Naive thymus-derived CD4-positive, alpha-beta T cell (primary cell): ENCODE results near the gene MCTP2. TPM values are rescaled to one million over a fixed set of nuclear protein-coding genes. Genes with fewer than 3 reads are reported as not detected.

Experiments used
- ATAC-seq: fragments of 150-1000 bp; cut with Tn5 transposase; 2 replicates; pipeline ENCODE4 v1.10.0; 2021; ENCODE audit warnings: mild to moderate bottlenecking, moderate library complexity
- CTCF ChIA-PET: fragments of 350-600 bp; sonication (Branson Sonifier 250); formaldehyde crosslinking; loops from one replicate; lab custom pipeline; 2021; ENCODE audit warnings: antibody characterized with exemption; lab: Charles Lee
- POLR2A ChIA-PET: fragments of 350-600 bp; sonication (Branson Sonifier 250); formaldehyde crosslinking; loops from one replicate; lab custom pipeline; 2021; ENCODE audit warnings: antibody characterized with exemption, inconsistent platforms; lab: Charles Lee
- DNase-seq, 9 donors: peaks; one replicate each; pipeline versions ENCODE4 v3.0.0 to v3.0.0-alpha.2; 2020 to 2022; ENCODE audit warnings: mixed read lengths in 1 of 9
- H3K27ac ChIP-seq: one replicate; pipeline ENCODE4 v1.7.0; 2013; ENCODE audit warnings: mild to moderate bottlenecking, low read depth, low read length, moderate library complexity
- H3K27me3 ChIP-seq, 2 donors: one replicate each; pipeline ENCODE4 v1.7.0; 2013; ENCODE audit warnings: low read length in 2 of 2, mild to moderate bottlenecking in 2 of 2, moderate library complexity in 2 of 2; ENCODE audit not compliant: control insufficient read depth in 2 of 2, insufficient read depth in 2 of 2
- H3K36me3 ChIP-seq, 3 experiments: 1 replicate in 2 of 3; 2 replicates in 1 of 3; pipeline ENCODE4 v1.7.0; 2013; ENCODE audit warnings: low read length in 3 of 3, mild to moderate bottlenecking in 3 of 3, moderate library complexity in 1 of 3; ENCODE audit not compliant: insufficient read depth in 3 of 3, control insufficient read depth in 2 of 3
- H3K4me1 ChIP-seq, 2 donors: one replicate each; pipeline ENCODE4 v1.7.0; 2013; ENCODE audit warnings: low read length in 2 of 2, mild to moderate bottlenecking in 2 of 2, moderate library complexity in 1 of 2; ENCODE audit not compliant: control insufficient read depth in 2 of 2, insufficient read depth in 2 of 2
- H3K4me3 ChIP-seq: 2 replicates; pipeline ENCODE4 v1.7.0; 2013; ENCODE audit warnings: mild to moderate bottlenecking, low read length
- H3K9me3 ChIP-seq, 3 experiments: 1 replicate in 2 of 3; 2 replicates in 1 of 3; pipeline ENCODE4 v1.7.0; 2013; ENCODE audit warnings: low read length in 3 of 3; ENCODE audit not compliant: control insufficient read depth in 2 of 3
- H3K27ac Mint-ChIP-seq, 9 donors: one replicate each; pipeline ENCODE4 v1.8.0; 2020 to 2022; ENCODE audit warnings: mixed read lengths in 9 of 9, mild to moderate bottlenecking in 8 of 9, moderate library complexity in 5 of 9, inconsistent platforms in 2 of 9
- H3K27me3 Mint-ChIP-seq, 5 donors: one replicate each; pipeline ENCODE4 v1.8.0; 2021 to 2022; ENCODE audit warnings: mixed read lengths in 5 of 5, mild to moderate bottlenecking in 1 of 5
- H3K36me3 Mint-ChIP-seq, 5 donors: one replicate each; pipeline ENCODE4 v1.8.0; 2020 to 2022; ENCODE audit warnings: mixed read lengths in 5 of 5, mild to moderate bottlenecking in 3 of 5, inconsistent platforms in 1 of 5
- H3K4me1 Mint-ChIP-seq, 7 donors: one replicate each; pipeline ENCODE4 v1.8.0; 2020 to 2022; ENCODE audit warnings: mixed read lengths in 7 of 7, mild to moderate bottlenecking in 3 of 7, inconsistent platforms in 1 of 7
- H3K4me3 Mint-ChIP-seq, 10 donors: one replicate each; pipeline ENCODE4 v1.8.0; 2020 to 2022; ENCODE audit warnings: mild to moderate bottlenecking in 10 of 10, mixed read lengths in 10 of 10, moderate library complexity in 6 of 10, inconsistent platforms in 2 of 10
- H3K9me3 Mint-ChIP-seq, 11 donors: one replicate each; pipeline ENCODE4 v1.8.0; 2020 to 2022; ENCODE audit warnings: mixed read lengths in 11 of 11, mild to moderate bottlenecking in 4 of 11, inconsistent platforms in 1 of 11, moderate library complexity in 1 of 11
- intact Hi-C, 2 donors: fragments of 100-400 bp; cut with micrococcal nuclease; formaldehyde crosslinking; loops; one replicate each; pipeline ENCODE4 v1.15.1; 2023
- polyA plus RNA-seq, 2 donors: library from polyadenylated mRNA; unstranded; fragments of 300-500 nt; fragmentation: Illumina TruSeq; gene quantifications; one replicate each; pipeline ENCODE4 v1.2.3, GENCODE V29; 2021
- total RNA-seq, 6 experiments: library from RNA in 5 of 6; stranded (reverse) in 5 of 6; gene quantifications; 1 replicate in 5 of 6; 2 replicates in 1 of 6; pipeline ENCODE4 v1.2.3 and lab custom pipeline; 2021 to 2026

Gene MCTP2
- total and polyA plus RNA-seq, 7 experiments from 2014 or later, result 1.9 to 44.5 (median 17.0) TPM

DNA sequence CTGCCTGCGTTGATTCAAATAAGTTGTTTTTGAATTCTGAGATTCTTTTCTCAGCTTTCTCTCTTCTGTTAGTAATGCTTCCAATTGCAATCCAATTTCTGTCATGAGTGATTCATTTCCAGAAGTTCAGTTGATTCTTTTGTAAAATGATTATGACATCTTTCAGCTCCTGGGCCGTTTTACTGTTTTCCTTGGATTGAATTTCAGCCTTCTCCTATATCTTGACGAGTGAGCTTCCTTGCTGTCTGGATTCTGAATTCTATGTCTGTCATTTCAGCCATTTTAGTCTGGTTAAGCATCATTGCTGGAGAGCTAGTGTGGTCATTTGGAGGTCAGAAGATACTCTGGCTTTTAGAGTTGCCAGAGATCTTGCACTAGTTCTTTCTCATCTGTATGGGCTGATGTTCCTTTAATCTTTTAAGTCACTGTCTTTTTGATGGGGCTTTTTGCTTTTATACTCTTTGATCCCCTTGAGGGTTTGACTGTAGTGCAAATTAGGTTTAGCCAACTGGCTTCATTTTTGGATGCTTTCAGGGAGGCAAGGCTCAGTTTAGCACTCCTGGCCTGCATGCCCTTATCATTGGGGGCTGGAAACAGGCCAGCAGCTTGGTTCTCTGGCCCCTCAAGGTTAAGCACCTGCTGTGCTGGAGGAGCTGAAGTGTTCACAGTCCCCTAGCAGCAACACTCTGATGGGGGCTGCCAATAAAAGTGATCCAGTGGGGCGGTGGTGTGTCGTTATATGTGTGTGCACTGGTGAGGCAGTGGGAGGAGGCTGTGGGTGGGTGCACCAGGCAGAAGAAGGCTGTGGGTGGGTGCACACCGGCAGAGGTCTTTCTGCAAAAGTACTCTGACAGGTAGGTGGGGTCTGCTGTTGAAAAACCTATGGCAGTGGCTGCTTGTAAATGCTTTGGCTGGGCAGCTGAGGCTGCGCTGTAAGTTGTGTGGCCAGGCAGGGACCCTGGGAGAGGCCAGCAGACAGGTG is 51.2 kb downstream of the MCTP2 start:
- H3K9me3 Mint-ChIP-seq, result peaks cover 0 to 24% (median 16%) of the 10 kb centered on the region in 11 donors
- no peaks in the 10 kb centered on the region for H3K27me3 Mint-ChIP-seq
- no peak overlapping the region for H3K4me3 Mint-ChIP-seq
- Histone ChIP-seq H3K27ac (no peak overlapping the region), H3K4me1 (peaks cover 0 to 3% of the 10 kb centered on the region in 2 donors), H3K4me3 (no peak overlapping the region), H3K9me3 (no peaks in the 10 kb centered on the region), H3K36me3 (no peaks in the 10 kb centered on the region), H3K27me3 (no peaks in the 10 kb centered on the region)
- H3K27ac Mint-ChIP-seq, result no peak overlapping the region
- ATAC-seq (no peak), DNase-seq (no peak)
- H3K36me3 Mint-ChIP-seq, result peaks cover 27 to 56% (median 46%) of the 10 kb centered on the region in 5 donors
- ChIA-PET POLR2A (no interaction called here), CTCF (interaction anchor here (1.0 kb wide), 1 partner anchor 118 kb away, joined by 3 read pairs; no protein-coding TSS in a partner anchor)
- intact Hi-C loops, result no loop called here
- H3K4me1 Mint-ChIP-seq, result peaks cover 3 to 62% (median 24%) of the 10 kb centered on the region in 7 donors

DNA sequence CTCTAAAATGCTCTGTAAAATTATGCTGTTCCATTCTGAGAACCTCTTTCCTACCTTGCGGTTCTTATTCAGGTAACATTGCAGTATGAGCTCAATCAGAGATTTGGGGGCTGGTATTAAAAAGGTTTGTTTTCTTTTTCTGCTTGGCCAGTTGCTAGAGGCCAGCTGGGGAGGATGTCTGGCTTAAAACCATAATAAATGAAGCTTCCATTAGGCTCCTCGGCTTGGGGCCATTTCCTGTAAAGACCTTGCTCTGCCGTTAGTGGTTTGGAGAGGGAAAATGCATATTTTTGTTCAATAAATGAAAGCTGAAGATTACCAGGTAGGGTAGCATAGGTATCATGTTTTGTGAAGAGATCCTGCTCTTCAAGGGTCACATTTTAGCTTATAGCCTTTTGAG is 55.2 kb downstream of the MCTP2 start:
- Histone ChIP-seq H3K9me3 (no peaks in the 10 kb centered on the region), H3K27me3 (no peaks in the 10 kb centered on the region), H3K4me1 (peaks cover 0 to 19% of the 10 kb centered on the region in 2 donors), H3K4me3 (no peak overlapping the region), H3K27ac (no peak overlapping the region), H3K36me3 (no peaks in the 10 kb centered on the region)
- peaks cover 10 to 45% (median 25%) of the 10 kb centered on the region in 5 donors for H3K36me3 Mint-ChIP-seq
- no peaks in the 10 kb centered on the region for H3K27me3 Mint-ChIP-seq
- DNase-seq (no peak), ATAC-seq (no peak)
- H3K4me3 Mint-ChIP-seq, result peak overlapping the region in 1 of 10 donors; percentile 46
- H3K9me3 Mint-ChIP-seq, result peaks cover 0 to 19% (median 7%) of the 10 kb centered on the region in 11 donors
- ChIA-PET POLR2A (no interaction called here), CTCF (interaction anchor here (0.8 kb wide), 1 partner anchor 9 kb away, joined by 3 read pairs; no protein-coding TSS in a partner anchor)
- H3K27ac Mint-ChIP-seq, result peak overlapping the region in 1 of 9 donors; percentile 69
- peaks cover 11 to 53% (median 30%) of the 10 kb centered on the region in 7 donors for H3K4me1 Mint-ChIP-seq
- intact Hi-C loops, result loop anchor here in 1 of 2 donors (2.0 to 5.0 kb wide), 2 partner anchors 20 to 36 kb away; no protein-coding TSS in a partner anchor

DNA sequence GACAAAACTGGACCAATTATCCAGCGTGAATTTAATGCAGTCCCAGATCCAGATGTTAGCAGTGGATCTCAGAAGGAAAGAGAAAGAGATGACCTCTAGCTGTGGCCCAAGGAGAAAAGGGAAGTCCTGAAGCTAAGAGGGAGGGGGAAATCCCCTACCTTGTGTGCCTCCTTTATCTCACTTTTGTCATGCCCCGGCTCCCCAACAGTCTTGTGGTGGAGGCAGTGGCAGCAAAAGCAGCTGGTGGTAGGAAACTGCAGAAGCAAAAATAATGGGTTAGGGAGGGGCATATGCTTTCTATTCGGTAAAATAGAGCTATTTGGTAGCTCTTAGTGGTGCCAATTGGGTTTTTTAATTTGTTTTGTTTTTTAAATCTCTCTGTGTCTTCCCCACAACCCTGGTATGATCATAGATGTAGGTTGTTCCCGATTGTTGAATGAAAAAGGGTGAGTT is 56.5 kb downstream of the MCTP2 start:
- Histone ChIP-seq H3K27ac (no peak overlapping the region), H3K4me1 (peaks cover 0 to 19% of the 10 kb centered on the region in 2 donors), H3K4me3 (no peak overlapping the region), H3K36me3 (no peaks in the 10 kb centered on the region), H3K27me3 (no peaks in the 10 kb centered on the region), H3K9me3 (no peaks in the 10 kb centered on the region)
- CTCF ChIA-PET, result no interaction called here
- Mint-ChIP-seq H3K9me3 (peaks cover 0 to 14% (median 4%) of the 10 kb centered on the region in 11 donors), H3K27me3 (no peaks in the 10 kb centered on the region), H3K4me1 (peaks cover 11 to 55% (median 33%) of the 10 kb centered on the region in 7 donors), H3K36me3 (peaks cover 0 to 38% (median 12%) of the 10 kb centered on the region in 5 donors), H3K27ac (peak overlapping the region in 2 of 9 donors; percentile 44 to 90), H3K4me3 (peak overlapping the region in 7 of 10 donors; percentile 3 to 86 (median 36))
- intact Hi-C loops, result loop anchor here in 1 of 2 donors (1.0 to 5.0 kb wide), 6 partner anchors 9 to 57 kb away; partner anchors contain the start of gene MCTP2
- ATAC-seq, result peak; percentile 95
- POLR2A ChIA-PET, result interaction anchor here (1.4 kb wide), 1 partner anchor 9 kb away, joined by 4 read pairs; no protein-coding TSS in a partner anchor
- DNase-seq, result peak in 4 of 9 donors; percentile 4 to 48 (median 12)

DNA sequence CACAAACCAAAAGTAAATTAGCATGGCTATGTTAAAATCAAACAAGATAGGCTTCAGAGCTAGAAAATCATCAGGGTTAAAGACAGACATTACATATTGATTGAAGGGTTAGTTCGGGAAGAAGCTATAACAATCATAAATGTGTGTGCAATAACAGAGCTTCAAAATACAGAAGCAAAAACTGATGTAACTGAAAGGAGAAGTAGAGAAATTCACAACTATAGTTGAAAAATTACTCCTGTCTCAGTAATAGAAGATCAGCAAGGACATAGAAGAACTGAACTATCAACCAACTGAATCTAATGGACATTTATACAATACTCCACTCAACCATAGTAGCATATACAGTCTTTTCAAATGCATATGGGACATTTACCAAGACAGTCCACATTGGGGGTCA is 59.4 kb downstream of the MCTP2 start:
- no peak overlapping the region for H3K27ac Mint-ChIP-seq
- peaks cover 19 to 67% (median 42%) of the 10 kb centered on the region in 7 donors for H3K4me1 Mint-ChIP-seq
- no peaks in the 10 kb centered on the region for H3K27me3 ChIP-seq
- H3K9me3 ChIP-seq, result no peaks in the 10 kb centered on the region
- DNase-seq, result no peak
- peaks cover 0 to 14% (median 4%) of the 10 kb centered on the region in 11 donors for H3K9me3 Mint-ChIP-seq
- POLR2A ChIA-PET, result no interaction called here
- no peak overlapping the region for H3K27ac ChIP-seq
- CTCF ChIA-PET, result interaction anchor here (0.6 kb wide), 1 partner anchor 279 kb away, joined by 3 read pairs; no protein-coding TSS in a partner anchor
- H3K27me3 Mint-ChIP-seq, result no peaks in the 10 kb centered on the region
- H3K36me3 Mint-ChIP-seq, result peaks cover 0 to 33% (median 12%) of the 10 kb centered on the region in 5 donors
- peaks cover 0 to 19% of the 10 kb centered on the region in 2 donors for H3K4me1 ChIP-seq
- no peak overlapping the region for H3K4me3 Mint-ChIP-seq
- no peaks in the 10 kb centered on the region for H3K36me3 ChIP-seq
- no peak for ATAC-seq
- no peak overlapping the region for H3K4me3 ChIP-seq
- intact Hi-C loops, result no loop called here

DNA sequence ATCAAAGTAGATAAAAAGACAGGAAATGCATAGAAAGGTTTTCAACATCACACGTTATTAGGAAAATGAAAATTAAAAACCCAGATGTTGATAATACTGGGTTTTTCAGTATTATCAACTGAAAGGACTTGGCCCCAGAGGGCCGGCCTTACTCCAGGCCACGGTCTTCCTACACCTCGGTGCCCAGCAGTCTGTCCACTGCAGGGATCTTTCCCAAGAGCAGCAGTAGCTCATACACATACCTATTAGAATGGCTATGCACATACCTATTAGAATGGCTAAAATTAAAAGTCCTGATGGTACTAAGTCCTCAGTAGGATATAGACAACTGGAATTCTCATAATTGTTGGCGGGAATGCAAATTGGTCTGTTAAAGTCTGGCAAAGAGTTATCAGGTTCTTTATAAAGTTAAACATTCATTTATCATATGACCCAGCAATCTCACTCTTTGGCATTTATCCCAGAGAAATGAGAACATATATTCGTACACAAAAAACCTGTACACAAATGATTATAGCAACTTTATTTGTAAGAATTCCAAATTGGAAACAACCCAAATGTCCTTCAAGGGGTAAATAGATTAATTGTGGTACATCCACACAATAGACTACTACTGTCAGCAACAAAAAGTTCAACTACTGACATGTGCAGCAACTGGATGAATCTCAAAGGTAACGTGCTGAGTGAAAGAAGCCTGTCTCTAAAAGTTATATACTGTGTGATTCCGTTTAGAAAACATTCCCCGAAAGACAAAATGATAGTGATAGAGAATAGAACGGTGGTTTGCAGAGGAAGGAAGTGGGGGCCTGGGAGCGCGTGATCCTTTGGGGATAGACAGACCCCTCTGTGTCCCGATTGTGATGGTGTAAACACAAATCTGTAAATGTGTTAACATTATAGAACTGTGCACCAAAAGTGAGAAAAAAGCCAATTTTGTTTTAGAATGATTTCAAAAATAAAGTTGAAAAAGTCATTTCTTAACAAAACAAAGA is 62.3 kb downstream of the MCTP2 start:
- Histone ChIP-seq H3K4me3 (no peak overlapping the region), H3K9me3 (no peaks in the 10 kb centered on the region), H3K36me3 (no peaks in the 10 kb centered on the region), H3K27ac (no peak overlapping the region), H3K4me1 (peaks cover 0 to 4% of the 10 kb centered on the region in 2 donors), H3K27me3 (no peaks in the 10 kb centered on the region)
- Mint-ChIP-seq H3K9me3 (peaks cover 0 to 13% (median 4%) of the 10 kb centered on the region in 11 donors), H3K36me3 (peaks cover 0 to 41% (median 9%) of the 10 kb centered on the region in 5 donors), H3K4me3 (peak overlapping the region in 1 of 10 donors; percentile 16), H3K27ac (peak overlapping the region in 1 of 9 donors; percentile 19), H3K4me1 (peaks cover 8 to 63% (median 38%) of the 10 kb centered on the region in 7 donors), H3K27me3 (no peaks in the 10 kb centered on the region)
- intact Hi-C loops, result no loop called here
- DNase-seq, result no peak
- ChIA-PET POLR2A (no interaction called here), CTCF (no interaction called here)
- ATAC-seq, result no peak
